SK-N-MC (cell line): ENCODE results near the gene RRN3.
"Not testable (repeated sequence)": the region's sequence is repeated elsewhere in the genome, so short reads cannot be mapped to it uniquely, and the experiment has no call there.

Experiments
- EZH2 ChIP-seq: fragments of 200-600 bp; sonication (generic); IDR thresholded peaks from one replicate; pipeline ENCODE4 v1.6.1; 2017; ENCODE audit warnings: antibody characterized with exemption
- FOXP2 ChIP-seq: optimal IDR thresholded peaks from 2 replicates; pipeline ENCODE3; 2011; ENCODE audit warnings: mild to moderate bottlenecking, moderate library complexity; ENCODE audit not compliant: insufficient read depth; ENCODE audit errors: extremely low read length, control extremely low read depth
- POLR2AphosphoS5 ChIP-seq: IDR thresholded peaks from 2 replicates; pipeline ENCODE4 v1.6.1; 2012; ENCODE audit warnings: mild to moderate bottlenecking, low read depth, low read length, borderline replicate concordance

- not testable (repeated sequence) for TF ChIP-seq POLR2AphosphoS5, EZH2, FOXP2
These were observed 13.2 kb downstream of the RRN3 start for GRCh38 chr16:15080883-15081282.
